Measurements from ENCODE around the gene ANKRD24. TPM values are rescaled to one million over a fixed set of nuclear protein-coding genes. Genes with fewer than 3 reads are reported as not detected.
"Not testable (repeated sequence)": the region's sequence is repeated elsewhere in the genome, so short reads cannot be mapped to it uniquely, and the experiment has no call there.

The ANKRD24 gene
- total RNA-seq, 1 donor from 2014 or later = 0.08 TPM

DNA sequence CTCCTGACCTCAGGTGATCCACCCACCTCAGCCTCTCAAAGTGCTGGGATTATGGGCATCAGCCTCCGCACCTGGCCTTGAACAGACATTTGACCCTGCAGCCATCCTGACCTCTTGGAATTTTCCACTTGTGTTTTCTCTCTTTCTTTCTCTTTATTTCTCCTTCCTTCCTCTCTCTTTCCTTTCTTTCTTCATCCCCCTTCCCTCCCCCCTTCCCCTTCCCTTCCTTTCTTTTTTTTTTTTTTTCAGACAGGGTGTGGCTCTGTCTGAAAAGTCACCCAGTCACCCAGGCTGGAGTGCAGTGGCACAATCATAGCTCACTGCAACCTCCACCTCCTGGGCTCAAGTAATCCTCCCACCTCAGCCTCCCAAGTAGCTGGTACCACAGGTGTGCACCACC is 36.0 kb downstream of the ANKRD24 start:
- intact Hi-C loops (cut with DNase I); DNase-seq; ATAC-seq (ENCODE audit: poor library complexity): not testable (repeated sequence)

DNA sequence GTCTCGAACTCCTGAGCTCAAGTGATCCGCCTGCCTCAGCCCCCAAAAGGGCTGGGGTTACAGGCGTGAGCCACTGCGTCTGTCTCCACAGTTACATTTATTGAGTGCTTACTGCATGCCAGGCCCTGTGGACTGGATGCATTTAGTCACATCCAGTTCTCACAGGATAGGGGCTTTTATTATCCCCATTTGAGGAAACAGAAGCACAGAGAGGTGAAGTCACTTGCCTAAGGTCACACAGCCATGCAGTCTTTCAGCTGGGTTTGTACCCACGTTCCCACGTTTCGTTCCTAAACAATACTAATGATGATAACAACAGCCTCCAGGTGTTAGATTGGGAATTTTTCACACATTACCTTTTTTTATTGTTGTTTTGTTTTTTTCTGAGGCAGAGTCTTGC is 37.7 kb downstream of the ANKRD24 start:
- intact Hi-C loops (cut with DNase I) = no loop called here
- no peak for ATAC-seq (ENCODE audit: poor library complexity)
- no peak for DNase-seq

DNA sequence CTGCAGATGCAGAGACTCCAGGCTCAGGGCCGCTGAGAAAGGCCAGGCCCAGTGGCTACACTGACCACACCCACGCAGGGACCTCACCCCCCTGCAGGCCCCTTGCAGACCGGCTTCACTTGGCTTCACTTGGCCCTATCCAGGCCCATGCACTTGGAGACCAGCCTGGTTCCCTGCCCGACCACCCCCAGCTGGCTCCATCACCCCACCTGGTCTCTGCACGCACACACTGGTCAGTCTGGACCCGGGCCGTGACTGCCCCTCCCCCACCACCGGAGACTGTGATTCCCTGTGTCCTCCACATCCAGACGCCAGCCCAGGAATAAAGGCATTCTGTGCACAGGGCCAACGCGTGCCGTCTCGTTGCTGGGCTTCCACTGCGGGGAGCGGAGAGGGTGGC is 42.0 kb downstream of the ANKRD24 start:
- intact Hi-C loops (cut with DNase I) = no loop called here
- ATAC-seq (ENCODE audit: poor library complexity) = no peak
- DNase-seq = no peak

GRCh38 chr19:4225885-4226284 is 43.4 kb downstream of the ANKRD24 start:
- DNase-seq = no peak
- no peak for ATAC-seq (ENCODE audit: poor library complexity)
- intact Hi-C loops (cut with DNase I) = no loop called here

- DNase-seq (no peak), ATAC-seq (ENCODE audit: poor library complexity) (no peak)
- intact Hi-C loops (cut with DNase I) = no loop called here
Measured at GRCh38 chr19:4227771-4228170, 45.3 kb downstream of the ANKRD24 start.

DNA sequence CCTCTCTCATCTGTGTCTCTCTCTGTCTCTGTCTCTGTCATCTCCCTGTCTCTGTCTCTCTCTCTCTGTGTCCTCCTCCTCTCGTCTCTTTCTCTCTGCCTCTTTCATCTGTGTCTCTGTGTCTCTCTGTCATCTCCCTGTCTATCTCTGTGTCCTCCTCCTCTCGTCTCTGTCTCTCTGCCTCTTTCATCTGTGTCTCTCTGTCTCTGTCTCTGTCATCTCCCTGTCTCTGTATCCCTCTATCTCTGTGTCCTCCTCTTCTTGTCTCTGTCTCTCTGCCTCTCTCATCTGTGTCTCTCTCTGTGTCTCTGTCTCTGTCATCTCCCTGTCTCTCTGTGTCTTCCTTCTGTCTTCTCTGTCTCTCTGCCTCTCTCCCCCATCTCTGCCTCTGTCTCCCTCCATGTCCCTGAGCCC is 46.3 kb downstream of the ANKRD24 start:
- no peak for DNase-seq
- intact Hi-C loops (cut with DNase I) = no loop called here
- no peak for ATAC-seq (ENCODE audit: poor library complexity)

DNA sequence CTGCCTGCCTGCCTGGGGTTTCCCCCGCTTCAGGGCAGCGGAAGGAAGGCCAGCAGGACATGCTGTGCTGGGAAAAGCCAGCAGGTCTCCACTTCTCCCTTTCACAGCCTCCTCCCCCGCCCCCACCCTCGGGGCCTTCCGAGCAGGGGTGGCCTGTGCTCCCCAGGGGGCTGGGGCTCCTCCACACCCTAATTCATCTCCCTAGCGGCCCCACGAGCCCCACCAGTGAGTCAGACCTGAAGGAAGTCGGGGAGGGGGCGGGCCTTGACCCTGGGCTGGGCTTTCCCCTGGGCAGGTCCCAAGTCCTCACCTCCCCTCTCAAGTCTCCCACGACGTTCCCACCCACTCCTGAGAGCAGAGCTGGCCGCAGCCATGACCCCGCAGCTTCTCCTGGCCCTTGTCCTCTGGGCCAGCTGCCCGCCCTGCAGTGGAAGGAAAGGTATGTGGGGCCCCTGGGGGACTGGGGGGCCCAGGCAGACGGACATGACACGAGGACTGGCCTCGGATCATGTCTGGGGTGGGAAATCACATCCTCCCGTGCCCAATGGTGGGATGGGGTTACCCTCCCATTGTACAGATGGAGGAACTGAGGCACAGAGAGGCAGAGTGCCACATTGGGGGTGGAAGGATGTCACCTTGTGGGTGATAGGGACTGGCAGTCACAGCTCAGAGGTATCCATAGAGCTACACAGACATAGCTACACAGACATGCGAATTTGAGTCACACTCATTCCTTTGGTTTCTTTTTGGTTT is 46.9 kb downstream of the ANKRD24 start, which contains the start of gene EBI3:
TSS of gene EBI3 (plus strand) at position 345 of the 753 bp plus-strand sequence. CDS start at position 373, 28 bp downstream.
- ATAC-seq (ENCODE audit: poor library complexity) = peak; percentile 55
- intact Hi-C loops (cut with DNase I) = no loop called here
- peak; percentile 47 for DNase-seq

DNA sequence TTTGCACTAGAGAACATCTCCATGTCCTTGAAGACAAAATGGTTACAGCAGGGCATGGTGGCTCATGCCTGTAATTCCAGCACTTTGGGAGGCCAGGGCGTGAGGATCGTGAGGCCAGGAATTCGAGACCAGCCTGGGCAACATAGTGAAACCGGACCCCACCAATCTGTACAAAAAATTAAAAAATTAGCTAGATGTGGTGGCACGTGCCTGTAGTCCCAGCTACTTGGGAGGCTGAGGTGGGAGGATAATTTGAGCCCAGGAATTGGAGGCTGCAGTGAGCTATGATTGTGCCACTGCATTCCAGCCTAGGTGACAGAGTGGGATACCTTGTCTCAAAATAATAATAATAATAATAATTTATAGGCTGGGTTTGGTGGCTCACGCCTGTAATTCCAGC is 47.7 kb downstream of the ANKRD24 start:
- ATAC-seq (ENCODE audit: poor library complexity); DNase-seq; intact Hi-C loops (cut with DNase I): not testable (repeated sequence)

- intact Hi-C loops (cut with DNase I); DNase-seq; ATAC-seq (ENCODE audit: poor library complexity): not testable (repeated sequence)
Measured at GRCh38 chr19:4231521-4231920, 49.0 kb downstream of the ANKRD24 start.

DNA sequence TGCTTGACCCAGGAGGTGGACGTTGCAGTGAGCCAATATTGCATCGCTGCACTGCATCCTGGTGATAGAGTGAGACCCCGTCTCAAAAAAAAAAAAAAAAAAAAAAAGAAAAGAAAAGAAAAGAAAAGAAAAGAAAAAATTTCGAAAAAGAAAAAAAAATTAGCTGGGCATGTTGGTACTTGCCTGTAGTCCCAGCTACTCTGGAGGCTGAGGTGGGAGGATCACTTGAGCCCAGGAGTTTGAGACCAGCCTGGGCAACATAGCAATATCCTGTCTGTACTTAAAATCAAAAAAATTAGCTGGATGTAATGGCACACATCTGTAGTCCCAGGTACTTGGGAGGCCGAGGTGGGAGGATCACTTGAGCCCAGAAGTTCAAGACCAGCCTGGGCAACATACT is 49.6 kb downstream of the ANKRD24 start:
- intact Hi-C loops (cut with DNase I); ATAC-seq (ENCODE audit: poor library complexity); DNase-seq: not testable (repeated sequence)

GRCh38 chr19:4232614-4233281 is 50.3 kb downstream of the ANKRD24 start:
- DNase-seq = no peak
- intact Hi-C loops (cut with DNase I) = no loop called here
- peak; percentile 13 for ATAC-seq (ENCODE audit: poor library complexity)

- intact Hi-C loops (cut with DNase I) = no loop called here
- ATAC-seq (ENCODE audit: poor library complexity) = peak; percentile 50
- peak; percentile 65 for DNase-seq
Measured at GRCh38 chr19:4233282-4233853, 50.9 kb downstream of the ANKRD24 start.

DNA sequence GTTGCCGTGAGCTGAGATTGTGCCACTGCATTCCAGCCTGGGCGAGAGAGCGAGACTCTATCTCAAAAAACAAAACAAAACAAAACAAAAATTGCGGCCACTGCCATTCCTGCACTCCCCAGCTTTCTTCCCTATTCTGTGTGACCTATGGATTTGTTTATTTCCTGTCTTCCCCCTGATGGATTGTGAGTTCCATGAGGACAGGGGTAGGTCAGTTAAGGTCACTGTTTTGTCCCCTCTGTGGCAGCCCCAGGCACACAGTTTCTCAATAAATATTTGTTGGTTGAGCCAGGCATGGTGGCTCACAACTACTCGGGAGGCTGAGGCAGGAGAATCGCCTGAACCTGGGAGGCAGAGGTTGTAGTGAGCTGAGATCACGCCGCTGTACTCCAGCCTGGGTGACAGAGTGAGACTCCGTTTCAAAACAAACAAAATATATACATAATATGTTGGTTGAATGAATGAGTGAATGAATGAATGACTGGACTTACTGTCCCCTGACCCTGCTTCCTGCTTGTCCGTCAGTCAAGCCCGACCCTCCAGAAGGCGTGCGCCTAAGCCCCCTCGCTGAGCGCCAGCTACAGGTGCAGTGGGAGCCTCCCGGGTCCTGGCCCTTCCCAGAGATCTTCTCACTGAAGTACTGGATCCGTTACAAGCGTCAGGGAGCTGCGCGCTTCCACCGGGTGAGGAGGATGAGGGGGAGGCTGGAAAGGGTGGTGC is 51.8 kb downstream of the ANKRD24 start:
- intact Hi-C loops (cut with DNase I) = no loop called here
- DNase-seq = no peak
- ATAC-seq (ENCODE audit: poor library complexity) = no peak

DNA sequence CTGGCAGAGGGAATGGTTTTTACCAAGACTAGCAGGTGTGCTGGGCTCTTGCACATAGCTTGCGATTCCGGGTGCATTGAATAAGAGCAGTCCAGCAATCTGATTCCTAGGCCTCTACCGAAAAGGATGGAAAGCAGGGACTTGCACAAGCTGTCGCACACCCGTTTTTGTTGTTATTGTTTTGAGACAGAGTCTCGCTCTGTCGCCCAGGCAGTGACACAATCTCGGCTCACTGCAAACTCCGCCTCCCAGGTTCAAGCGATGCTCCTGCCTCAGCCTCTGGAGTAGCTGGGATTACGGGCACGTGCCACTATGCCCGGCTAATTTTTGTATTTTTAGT is 52.3 kb downstream of the ANKRD24 start:
- intact Hi-C loops (cut with DNase I) = no loop called here
- no peak for DNase-seq
- ATAC-seq (ENCODE audit: poor library complexity) = no peak

DNA sequence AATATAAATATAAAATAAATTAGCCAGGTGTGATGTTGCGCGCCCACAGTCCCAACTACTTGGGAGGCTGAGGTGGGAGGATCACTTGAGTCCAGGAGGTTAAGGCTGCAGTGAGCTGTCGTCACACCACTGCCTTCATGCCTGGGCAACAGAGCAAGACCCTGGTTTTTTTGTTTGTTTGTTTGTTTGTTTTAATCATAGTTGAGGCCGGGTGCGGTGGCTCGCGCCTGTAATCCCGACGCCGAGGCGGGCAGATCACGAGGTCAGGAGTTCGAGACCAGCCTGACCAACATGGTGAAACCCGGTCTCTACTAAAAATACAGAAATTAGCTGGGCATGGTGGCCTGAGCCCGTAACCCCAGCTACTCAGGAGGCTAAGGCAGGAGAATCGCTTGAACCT is 55.0 kb downstream of the ANKRD24 start:
- ATAC-seq (ENCODE audit: poor library complexity); DNase-seq; intact Hi-C loops (cut with DNase I): not testable (repeated sequence)

GRCh38 chr19:4238831-4239230 is 56.3 kb downstream of the ANKRD24 start:
- DNase-seq (no peak), ATAC-seq (ENCODE audit: poor library complexity) (no peak)
- intact Hi-C loops (cut with DNase I) = no loop called here

GRCh38 chr19:4241824-4242430 is 59.4 kb downstream of the ANKRD24 start:
- intact Hi-C loops (cut with DNase I) = no loop called here
- ATAC-seq (ENCODE audit: poor library complexity) = no peak
- no peak for DNase-seq

- DNase-seq; ATAC-seq (ENCODE audit: poor library complexity); intact Hi-C loops (cut with DNase I): not testable (repeated sequence)
Measured at GRCh38 chr19:4245938-4246337, 63.4 kb downstream of the ANKRD24 start.
